ENCODE measurements around the gene OR10K2. TPM values are rescaled to one million over a fixed set of nuclear protein-coding genes. Genes with fewer than 3 reads are reported as not detected.

OR10K2 gene
- total and polyA plus RNA-seq, 9 of the 15 experiments (the other 6 are each of a cell fraction or from before 2014, with no cell fraction given), result not detected

DNA sequence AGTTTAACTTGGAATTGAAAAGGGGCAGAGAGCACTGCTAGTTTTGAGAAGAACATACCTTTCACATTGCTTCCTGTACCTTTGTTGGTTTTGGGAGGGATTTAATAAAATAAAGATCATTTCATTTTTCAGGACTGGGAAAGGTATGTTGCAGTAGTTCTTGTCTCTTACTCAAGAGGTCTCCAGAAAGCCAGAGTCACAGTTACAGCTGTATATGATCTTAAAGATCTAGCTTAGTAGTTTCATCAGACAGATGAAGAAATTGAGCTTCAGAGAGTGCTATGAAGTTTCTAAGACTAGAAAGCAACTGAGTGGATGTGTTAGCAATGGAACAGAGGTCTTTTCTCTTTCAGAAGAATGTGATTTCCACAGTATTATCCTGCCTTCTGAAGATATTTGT is 1.0 kb downstream of the OR10K2 start (continued):
- TF ChIP-seq, protein P1, sequence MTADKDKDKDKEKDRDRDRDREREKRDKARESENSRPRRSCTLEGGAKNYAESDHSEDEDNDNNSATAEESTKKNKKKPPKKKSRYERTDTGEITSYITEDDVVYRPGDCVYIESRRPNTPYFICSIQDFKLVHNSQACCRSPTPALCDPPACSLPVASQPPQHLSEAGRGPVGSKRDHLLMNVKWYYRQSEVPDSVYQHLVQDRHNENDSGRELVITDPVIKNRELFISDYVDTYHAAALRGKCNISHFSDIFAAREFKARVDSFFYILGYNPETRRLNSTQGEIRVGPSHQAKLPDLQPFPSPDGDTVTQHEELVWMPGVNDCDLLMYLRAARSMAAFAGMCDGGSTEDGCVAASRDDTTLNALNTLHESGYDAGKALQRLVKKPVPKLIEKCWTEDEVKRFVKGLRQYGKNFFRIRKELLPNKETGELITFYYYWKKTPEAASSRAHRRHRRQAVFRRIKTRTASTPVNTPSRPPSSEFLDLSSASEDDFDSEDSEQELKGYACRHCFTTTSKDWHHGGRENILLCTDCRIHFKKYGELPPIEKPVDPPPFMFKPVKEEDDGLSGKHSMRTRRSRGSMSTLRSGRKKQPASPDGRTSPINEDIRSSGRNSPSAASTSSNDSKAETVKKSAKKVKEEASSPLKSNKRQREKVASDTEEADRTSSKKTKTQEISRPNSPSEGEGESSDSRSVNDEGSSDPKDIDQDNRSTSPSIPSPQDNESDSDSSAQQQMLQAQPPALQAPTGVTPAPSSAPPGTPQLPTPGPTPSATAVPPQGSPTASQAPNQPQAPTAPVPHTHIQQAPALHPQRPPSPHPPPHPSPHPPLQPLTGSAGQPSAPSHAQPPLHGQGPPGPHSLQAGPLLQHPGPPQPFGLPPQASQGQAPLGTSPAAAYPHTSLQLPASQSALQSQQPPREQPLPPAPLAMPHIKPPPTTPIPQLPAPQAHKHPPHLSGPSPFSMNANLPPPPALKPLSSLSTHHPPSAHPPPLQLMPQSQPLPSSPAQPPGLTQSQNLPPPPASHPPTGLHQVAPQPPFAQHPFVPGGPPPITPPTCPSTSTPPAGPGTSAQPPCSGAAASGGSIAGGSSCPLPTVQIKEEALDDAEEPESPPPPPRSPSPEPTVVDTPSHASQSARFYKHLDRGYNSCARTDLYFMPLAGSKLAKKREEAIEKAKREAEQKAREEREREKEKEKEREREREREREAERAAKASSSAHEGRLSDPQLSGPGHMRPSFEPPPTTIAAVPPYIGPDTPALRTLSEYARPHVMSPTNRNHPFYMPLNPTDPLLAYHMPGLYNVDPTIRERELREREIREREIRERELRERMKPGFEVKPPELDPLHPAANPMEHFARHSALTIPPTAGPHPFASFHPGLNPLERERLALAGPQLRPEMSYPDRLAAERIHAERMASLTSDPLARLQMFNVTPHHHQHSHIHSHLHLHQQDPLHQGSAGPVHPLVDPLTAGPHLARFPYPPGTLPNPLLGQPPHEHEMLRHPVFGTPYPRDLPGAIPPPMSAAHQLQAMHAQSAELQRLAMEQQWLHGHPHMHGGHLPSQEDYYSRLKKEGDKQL (CRISPR knock-in tag; IDR thresholded peaks at IDR 0.05; ENCODE audit: borderline replicate concordance), result no peak
- TF ChIP-seq, protein P2, sequence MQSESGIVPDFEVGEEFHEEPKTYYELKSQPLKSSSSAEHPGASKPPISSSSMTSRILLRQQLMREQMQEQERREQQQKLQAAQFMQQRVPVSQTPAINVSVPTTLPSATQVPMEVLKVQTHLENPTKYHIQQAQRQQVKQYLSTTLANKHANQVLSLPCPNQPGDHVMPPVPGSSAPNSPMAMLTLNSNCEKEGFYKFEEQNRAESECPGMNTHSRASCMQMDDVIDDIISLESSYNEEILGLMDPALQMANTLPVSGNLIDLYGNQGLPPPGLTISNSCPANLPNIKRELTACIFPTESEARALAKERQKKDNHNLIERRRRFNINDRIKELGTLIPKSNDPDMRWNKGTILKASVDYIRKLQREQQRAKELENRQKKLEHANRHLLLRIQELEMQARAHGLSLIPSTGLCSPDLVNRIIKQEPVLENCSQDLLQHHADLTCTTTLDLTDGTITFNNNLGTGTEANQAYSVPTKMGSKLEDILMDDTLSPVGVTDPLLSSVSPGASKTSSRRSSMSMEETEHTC (IDR thresholded peaks at IDR 0.05), result no peak
- TF ChIP-seq, protein P3, sequence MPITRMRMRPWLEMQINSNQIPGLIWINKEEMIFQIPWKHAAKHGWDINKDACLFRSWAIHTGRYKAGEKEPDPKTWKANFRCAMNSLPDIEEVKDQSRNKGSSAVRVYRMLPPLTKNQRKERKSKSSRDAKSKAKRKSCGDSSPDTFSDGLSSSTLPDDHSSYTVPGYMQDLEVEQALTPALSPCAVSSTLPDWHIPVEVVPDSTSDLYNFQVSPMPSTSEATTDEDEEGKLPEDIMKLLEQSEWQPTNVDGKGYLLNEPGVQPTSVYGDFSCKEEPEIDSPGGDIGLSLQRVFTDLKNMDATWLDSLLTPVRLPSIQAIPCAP (CRISPR knock-in tag; IDR thresholded peaks at IDR 0.05; ENCODE audit: borderline replicate concordance), result no peak
